Measurements from ENCODE around the gene CLCA1.

Gene CLCA1

DNA sequence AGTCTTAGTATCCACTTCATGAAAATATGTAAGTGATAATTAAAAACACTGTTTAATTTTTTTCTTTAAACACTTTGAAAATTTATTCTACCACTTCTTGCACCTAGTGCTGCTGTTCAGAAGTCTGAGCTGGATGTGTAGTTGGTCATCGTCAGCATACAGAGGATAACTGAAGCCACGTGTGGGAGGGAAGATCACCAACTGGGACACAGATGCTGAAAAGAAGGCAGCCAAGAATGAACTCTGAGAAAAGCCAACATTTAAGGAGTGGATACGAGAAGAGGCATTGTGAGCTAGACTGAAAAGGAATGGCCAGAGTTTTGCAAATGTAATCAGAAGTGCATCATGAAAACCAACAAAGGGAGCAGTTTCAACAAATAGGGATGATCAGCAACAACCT lies 53.5 kb downstream of the CLCA1 start:
- TF ChIP-seq, protein P1, sequence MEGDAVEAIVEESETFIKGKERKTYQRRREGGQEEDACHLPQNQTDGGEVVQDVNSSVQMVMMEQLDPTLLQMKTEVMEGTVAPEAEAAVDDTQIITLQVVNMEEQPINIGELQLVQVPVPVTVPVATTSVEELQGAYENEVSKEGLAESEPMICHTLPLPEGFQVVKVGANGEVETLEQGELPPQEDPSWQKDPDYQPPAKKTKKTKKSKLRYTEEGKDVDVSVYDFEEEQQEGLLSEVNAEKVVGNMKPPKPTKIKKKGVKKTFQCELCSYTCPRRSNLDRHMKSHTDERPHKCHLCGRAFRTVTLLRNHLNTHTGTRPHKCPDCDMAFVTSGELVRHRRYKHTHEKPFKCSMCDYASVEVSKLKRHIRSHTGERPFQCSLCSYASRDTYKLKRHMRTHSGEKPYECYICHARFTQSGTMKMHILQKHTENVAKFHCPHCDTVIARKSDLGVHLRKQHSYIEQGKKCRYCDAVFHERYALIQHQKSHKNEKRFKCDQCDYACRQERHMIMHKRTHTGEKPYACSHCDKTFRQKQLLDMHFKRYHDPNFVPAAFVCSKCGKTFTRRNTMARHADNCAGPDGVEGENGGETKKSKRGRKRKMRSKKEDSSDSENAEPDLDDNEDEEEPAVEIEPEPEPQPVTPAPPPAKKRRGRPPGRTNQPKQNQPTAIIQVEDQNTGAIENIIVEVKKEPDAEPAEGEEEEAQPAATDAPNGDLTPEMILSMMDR (IDR thresholded peaks at IDR 0.05; ENCODE audit: extremely low read depth, insufficient read depth, missing control alignments): no peak
- in situ Hi-C loops (cut with MboI; ENCODE audit: low pct_unique_long_range_greater_than_20kb, low sequenced_read_pairs, unreplicated experiment): no loop called here
- no peak for DNase-seq (ENCODE audit: low spot score)

DNA sequence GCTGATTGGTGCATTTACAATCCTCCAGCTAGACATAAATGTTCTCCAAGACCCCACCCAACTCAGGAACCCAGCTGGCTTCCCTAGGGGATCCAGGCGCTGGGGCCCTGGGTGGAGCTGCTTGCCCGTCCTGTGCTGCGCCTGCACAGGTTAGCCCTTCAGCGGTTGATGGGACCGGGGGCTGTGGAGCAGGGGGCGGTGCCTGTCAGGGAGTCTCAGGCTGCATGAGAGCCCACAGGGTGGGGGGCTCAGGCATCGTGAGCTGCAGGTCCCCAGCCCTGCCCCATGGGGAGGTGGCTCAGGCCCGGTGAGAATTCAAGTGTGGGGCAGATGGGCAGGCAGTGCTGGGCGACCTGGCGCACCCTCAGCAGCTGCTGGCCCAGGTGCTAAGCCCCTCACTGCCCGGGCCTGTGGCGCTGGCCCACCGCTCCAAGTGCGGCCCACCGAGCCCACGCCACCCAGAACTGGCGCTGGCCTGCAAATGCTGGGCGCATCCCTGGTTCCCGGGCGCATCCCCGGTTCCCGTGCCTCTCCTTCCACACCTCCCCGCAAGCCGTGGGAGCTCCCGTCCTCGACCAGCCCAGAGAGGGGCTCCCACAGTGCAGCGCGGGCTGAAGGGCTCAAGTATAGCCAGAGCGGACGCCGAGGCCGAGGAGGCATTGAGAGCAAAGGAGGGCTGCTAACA lies 55.1 kb downstream of the CLCA1 start:
- TF ChIP-seq, protein P1 (IDR thresholded peaks at IDR 0.05; ENCODE audit: extremely low read depth, insufficient read depth, missing control alignments): no peak
- DNase-seq (ENCODE audit: low spot score): no peak
- in situ Hi-C loops (cut with MboI; ENCODE audit: low pct_unique_long_range_greater_than_20kb, low sequenced_read_pairs, unreplicated experiment): no loop called here

DNA sequence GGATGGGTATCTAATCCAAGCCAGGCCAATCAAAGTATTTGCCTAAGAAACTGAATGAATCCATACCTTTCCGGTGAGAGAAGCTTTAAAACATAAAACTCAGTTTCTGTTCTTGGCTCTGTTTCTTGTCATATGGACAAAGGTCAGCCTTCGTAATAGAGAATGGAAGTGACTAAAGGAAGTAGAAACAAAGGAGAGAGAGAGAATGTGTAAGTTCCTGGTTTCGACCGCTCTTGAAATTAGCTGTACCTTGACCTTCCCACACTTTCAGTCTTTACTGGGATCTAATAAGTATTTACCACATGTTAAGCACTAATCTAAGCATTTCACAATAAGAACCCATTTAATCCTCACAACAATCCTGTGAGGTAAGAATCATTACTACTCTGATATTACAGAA lies 58.6 kb downstream of the CLCA1 start:
- TF ChIP-seq, protein P1 (IDR thresholded peaks at IDR 0.05; ENCODE audit: extremely low read depth, insufficient read depth, missing control alignments): no peak
- in situ Hi-C loops (cut with MboI; ENCODE audit: low pct_unique_long_range_greater_than_20kb, low sequenced_read_pairs, unreplicated experiment): no loop called here
- DNase-seq (ENCODE audit: low spot score): no peak

DNA sequence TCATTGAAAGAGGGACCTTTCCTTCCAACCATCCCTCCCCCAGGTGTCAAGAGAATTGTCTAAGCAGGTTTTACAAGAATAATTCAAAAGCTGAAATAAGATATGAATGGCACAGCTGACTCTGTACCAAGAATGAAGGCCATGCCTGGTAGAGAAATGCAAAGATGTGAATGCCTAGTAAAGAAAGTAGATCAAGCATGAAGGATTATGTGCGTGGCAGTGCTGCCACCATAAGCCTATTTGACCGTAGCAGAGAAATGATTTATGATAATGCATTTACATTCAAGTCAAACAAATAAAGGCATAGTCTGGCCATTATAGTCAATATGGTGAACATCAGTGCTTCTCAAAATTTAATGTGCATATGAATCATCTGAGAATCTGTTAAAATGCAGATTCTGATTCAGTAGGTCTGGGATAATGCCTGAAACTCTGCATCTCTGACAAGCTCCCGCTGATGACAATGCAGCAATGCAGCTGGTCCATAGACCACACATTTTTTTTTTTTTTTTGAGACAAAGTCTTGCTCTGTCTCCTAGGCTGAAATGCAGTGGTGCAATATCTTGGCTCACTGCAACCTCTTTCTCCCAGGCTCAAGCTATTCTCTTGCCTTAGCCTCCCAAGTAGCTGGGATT lies 61.6 kb downstream of the CLCA1 start:
- DNase-seq (ENCODE audit: low spot score): no peak
- in situ Hi-C loops (cut with MboI; ENCODE audit: low pct_unique_long_range_greater_than_20kb, low sequenced_read_pairs, unreplicated experiment): no loop called here
- TF ChIP-seq, protein P1 (IDR thresholded peaks at IDR 0.05; ENCODE audit: extremely low read depth, insufficient read depth, missing control alignments): no peak

DNA sequence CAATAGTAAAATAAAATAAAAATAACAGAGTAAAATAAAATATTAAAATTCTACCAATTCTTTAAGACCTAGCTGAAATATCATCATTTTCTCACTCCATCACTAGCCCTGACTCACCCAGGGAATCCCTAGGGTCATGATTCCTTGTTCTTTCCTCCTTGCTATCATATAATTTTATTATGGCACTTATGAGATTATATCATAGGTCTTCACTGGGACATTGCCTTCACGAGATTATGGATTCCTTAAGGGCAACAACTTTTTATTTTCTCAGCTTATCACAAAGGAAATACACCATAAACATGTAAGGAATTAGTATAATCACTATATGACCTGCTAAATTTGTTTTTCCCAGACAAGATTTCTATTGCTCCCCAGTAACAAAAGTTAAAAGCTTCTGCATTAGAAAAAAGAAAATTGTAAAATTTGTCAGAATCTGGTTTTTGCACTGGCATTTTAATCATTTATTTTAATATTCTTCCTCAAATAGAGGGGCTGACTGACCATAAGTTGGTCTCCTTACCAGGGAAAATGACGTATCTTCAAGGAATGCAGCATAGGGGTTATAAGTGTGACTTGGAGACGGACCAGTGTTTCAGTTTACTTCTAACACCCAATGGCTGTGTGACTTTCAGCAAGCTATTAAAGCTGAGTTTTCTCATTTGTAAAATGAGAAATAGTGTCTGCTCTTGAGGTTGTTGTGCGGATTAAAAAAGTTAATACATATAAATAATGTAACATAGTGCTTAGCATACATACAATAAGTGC lies 69.4 kb downstream of the CLCA1 start:
- DNase-seq (ENCODE audit: low spot score): no peak
- in situ Hi-C loops (cut with MboI; ENCODE audit: low pct_unique_long_range_greater_than_20kb, low sequenced_read_pairs, unreplicated experiment): no loop called here
- TF ChIP-seq, protein P1 (IDR thresholded peaks at IDR 0.05; ENCODE audit: extremely low read depth, insufficient read depth, missing control alignments): no peak

DNA sequence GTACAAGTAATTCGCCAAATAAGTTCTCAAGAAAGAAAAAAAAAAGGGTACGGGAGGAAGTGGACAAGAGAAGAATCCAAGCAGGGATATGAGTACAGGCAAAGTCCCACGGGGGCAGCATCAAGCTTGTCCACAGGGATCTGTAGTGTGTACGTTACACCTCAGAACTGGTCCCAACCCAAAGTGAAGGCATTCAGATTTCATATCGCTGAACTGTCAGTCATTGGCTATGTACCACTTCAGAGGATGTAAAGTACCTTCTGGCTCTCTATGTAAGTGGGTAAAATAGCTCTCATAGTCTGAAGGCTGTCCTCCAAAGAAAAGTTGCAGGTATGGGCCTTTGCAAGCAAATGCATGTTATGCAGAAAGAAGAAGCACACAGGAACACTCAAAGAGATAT lies 70.0 kb downstream of the CLCA1 start:
- TF ChIP-seq, protein P1 (IDR thresholded peaks at IDR 0.05; ENCODE audit: extremely low read depth, insufficient read depth, missing control alignments): no peak
- in situ Hi-C loops (cut with MboI; ENCODE audit: low pct_unique_long_range_greater_than_20kb, low sequenced_read_pairs, unreplicated experiment): no loop called here
- no peak for DNase-seq (ENCODE audit: low spot score)
